ENCODE data around the gene COX7A2L. TPM values are rescaled to one million over a fixed set of nuclear protein-coding genes. Genes with fewer than 3 reads are reported as not detected.

The COX7A2L gene
- total and polyA plus RNA-seq, 2 of the 8 experiments (the other 6 are each of a cell fraction or from before 2014, with no cell fraction given), result 85.6 to 114 TPM

DNA sequence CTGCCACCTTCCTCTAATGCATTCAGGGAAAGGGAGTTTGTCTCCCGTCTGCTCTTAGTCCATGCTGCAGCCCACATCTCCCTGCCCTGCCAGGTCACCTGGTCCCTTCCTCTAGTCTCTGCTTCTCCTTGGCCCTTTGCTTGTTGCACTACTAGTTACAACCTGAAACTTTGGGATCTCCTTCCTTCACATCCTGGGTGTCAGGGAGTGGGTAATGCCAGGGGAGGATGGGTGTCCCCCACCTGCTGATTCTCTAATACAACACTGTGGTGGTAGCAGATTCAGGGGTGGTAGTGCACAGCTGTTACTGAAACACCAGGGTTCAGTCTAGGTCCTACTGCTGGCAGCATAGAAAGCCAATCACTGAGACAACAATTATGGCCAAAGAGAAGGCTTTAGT, 31.2 kb upstream of the COX7A2L start (continued):
- TF ChIP-seq, protein P1, sequence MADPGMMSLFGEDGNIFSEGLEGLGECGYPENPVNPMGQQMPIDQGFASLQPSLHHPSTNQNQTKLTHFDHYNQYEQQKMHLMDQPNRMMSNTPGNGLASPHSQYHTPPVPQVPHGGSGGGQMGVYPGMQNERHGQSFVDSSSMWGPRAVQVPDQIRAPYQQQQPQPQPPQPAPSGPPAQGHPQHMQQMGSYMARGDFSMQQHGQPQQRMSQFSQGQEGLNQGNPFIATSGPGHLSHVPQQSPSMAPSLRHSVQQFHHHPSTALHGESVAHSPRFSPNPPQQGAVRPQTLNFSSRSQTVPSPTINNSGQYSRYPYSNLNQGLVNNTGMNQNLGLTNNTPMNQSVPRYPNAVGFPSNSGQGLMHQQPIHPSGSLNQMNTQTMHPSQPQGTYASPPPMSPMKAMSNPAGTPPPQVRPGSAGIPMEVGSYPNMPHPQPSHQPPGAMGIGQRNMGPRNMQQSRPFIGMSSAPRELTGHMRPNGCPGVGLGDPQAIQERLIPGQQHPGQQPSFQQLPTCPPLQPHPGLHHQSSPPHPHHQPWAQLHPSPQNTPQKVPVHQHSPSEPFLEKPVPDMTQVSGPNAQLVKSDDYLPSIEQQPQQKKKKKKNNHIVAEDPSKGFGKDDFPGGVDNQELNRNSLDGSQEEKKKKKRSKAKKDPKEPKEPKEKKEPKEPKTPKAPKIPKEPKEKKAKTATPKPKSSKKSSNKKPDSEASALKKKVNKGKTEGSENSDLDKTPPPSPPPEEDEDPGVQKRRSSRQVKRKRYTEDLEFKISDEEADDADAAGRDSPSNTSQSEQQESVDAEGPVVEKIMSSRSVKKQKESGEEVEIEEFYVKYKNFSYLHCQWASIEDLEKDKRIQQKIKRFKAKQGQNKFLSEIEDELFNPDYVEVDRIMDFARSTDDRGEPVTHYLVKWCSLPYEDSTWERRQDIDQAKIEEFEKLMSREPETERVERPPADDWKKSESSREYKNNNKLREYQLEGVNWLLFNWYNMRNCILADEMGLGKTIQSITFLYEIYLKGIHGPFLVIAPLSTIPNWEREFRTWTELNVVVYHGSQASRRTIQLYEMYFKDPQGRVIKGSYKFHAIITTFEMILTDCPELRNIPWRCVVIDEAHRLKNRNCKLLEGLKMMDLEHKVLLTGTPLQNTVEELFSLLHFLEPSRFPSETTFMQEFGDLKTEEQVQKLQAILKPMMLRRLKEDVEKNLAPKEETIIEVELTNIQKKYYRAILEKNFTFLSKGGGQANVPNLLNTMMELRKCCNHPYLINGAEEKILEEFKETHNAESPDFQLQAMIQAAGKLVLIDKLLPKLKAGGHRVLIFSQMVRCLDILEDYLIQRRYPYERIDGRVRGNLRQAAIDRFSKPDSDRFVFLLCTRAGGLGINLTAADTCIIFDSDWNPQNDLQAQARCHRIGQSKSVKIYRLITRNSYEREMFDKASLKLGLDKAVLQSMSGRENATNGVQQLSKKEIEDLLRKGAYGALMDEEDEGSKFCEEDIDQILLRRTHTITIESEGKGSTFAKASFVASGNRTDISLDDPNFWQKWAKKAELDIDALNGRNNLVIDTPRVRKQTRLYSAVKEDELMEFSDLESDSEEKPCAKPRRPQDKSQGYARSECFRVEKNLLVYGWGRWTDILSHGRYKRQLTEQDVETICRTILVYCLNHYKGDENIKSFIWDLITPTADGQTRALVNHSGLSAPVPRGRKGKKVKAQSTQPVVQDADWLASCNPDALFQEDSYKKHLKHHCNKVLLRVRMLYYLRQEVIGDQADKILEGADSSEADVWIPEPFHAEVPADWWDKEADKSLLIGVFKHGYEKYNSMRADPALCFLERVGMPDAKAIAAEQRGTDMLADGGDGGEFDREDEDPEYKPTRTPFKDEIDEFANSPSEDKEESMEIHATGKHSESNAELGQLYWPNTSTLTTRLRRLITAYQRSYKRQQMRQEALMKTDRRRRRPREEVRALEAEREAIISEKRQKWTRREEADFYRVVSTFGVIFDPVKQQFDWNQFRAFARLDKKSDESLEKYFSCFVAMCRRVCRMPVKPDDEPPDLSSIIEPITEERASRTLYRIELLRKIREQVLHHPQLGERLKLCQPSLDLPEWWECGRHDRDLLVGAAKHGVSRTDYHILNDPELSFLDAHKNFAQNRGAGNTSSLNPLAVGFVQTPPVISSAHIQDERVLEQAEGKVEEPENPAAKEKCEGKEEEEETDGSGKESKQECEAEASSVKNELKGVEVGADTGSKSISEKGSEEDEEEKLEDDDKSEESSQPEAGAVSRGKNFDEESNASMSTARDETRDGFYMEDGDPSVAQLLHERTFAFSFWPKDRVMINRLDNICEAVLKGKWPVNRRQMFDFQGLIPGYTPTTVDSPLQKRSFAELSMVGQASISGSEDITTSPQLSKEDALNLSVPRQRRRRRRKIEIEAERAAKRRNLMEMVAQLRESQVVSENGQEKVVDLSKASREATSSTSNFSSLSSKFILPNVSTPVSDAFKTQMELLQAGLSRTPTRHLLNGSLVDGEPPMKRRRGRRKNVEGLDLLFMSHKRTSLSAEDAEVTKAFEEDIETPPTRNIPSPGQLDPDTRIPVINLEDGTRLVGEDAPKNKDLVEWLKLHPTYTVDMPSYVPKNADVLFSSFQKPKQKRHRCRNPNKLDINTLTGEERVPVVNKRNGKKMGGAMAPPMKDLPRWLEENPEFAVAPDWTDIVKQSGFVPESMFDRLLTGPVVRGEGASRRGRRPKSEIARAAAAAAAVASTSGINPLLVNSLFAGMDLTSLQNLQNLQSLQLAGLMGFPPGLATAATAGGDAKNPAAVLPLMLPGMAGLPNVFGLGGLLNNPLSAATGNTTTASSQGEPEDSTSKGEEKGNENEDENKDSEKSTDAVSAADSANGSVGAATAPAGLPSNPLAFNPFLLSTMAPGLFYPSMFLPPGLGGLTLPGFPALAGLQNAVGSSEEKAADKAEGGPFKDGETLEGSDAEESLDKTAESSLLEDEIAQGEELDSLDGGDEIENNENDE (IDR thresholded peaks at IDR 0.05; ENCODE audit: insufficient replicate concordance, low read length), result no peak
- TF ChIP-seq TAF7 (optimal IDR thresholded peaks at IDR 0.05; ENCODE audit: borderline replicate concordance, low read depth, low read length) (no peak), ZNF274 (IDR thresholded peaks at IDR 0.05; ENCODE audit: borderline replicate concordance, extremely low read depth, low read length) (no peak), EP300 (IDR thresholded peaks at IDR 0.05; ENCODE audit: borderline replicate concordance in 1 of 2, low read depth in 2 of 2, low read length in 2 of 2) (no peak), RAD21 (IDR thresholded peaks at IDR 0.05 in 1 of 2, conservative IDR thresholded peaks at IDR 0.05 in 1 of 2; ENCODE audit: low read depth in 2 of 2, low read length in 2 of 2) (no peak), HDAC2 (IDR thresholded peaks at IDR 0.05; ENCODE audit: borderline replicate concordance in 1 of 2, low read depth in 2 of 2, low read length in 2 of 2) (no peak), PHF8 (conservative IDR thresholded peaks at IDR 0.05; ENCODE audit: low read depth, low read length) (no peak), POLR2AphosphoS5 (IDR thresholded peaks at IDR 0.05; ENCODE audit: low read depth, low read length) (no peak), SIRT6 (IDR thresholded peaks at IDR 0.05; ENCODE audit: low read length) (no peak)
- TF ChIP-seq, protein P2, sequence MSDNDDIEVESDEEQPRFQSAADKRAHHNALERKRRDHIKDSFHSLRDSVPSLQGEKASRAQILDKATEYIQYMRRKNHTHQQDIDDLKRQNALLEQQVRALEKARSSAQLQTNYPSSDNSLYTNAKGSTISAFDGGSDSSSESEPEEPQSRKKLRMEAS (IDR thresholded peaks at IDR 0.05), result no peak

Data from H1 (cell line).